Colon (tissue), 2 donors: Measurements from ENCODE around the gene EFCAB12.
"Not testable (repeated sequence)": the region's sequence is repeated elsewhere in the genome, so short reads cannot be mapped to it uniquely, and the experiment has no call there.

Source experiments
- FAIRE-seq: peaks from 2 replicates; lab custom pipeline; 2012; peaks lifted over from hg19 to GRCh38; lab: Jason Lieb, UNC
- donor health status: control.
- donor health status: control.

Gene EFCAB12

GRCh38 chr3:129365296-129366136 is 62.9 kb downstream of the EFCAB12 start:
- no peak for FAIRE-seq

- not testable (repeated sequence) for FAIRE-seq
These were observed 63.6 kb downstream of the EFCAB12 start for GRCh38 chr3:129364811-129365210.

GRCh38 chr3:129363356-129363755 is 65.1 kb downstream of the EFCAB12 start:
- not testable (repeated sequence) for FAIRE-seq

GRCh38 chr3:129360705-129361460 is 67.6 kb downstream of the EFCAB12 start:
- FAIRE-seq = no peak

GRCh38 chr3:129360171-129360611 is 68.2 kb downstream of the EFCAB12 start:
- FAIRE-seq = no peak

GRCh38 chr3:129358772-129359371 is 69.6 kb downstream of the EFCAB12 start:
- no peak for FAIRE-seq

- FAIRE-seq = no peak
These were observed 70.2 kb downstream of the EFCAB12 start for GRCh38 chr3:129358177-129358771.

GRCh38 chr3:129357616-129358015 is 70.8 kb downstream of the EFCAB12 start:
- FAIRE-seq = no peak

- FAIRE-seq = no peak
These were observed 71.5 kb downstream of the EFCAB12 start for GRCh38 chr3:129356756-129357425.

GRCh38 chr3:129353589-129353941 is 74.9 kb downstream of the EFCAB12 start:
- no peak for FAIRE-seq

GRCh38 chr3:129352650-129353588 is 75.5 kb downstream of the EFCAB12 start:
- no peak for FAIRE-seq

- FAIRE-seq = no peak
These were observed 76.4 kb downstream of the EFCAB12 start for GRCh38 chr3:129352045-129352444.
